Measurements from ENCODE around the gene FHOD1. TPM values are rescaled to one million over a fixed set of nuclear protein-coding genes. Genes with fewer than 3 reads are reported as not detected.

The FHOD1 gene
- total and polyA plus RNA-seq, 2 of the 4 experiments (the other 2 are of a cell fraction) = 13.8 to 64.0 TPM

DNA sequence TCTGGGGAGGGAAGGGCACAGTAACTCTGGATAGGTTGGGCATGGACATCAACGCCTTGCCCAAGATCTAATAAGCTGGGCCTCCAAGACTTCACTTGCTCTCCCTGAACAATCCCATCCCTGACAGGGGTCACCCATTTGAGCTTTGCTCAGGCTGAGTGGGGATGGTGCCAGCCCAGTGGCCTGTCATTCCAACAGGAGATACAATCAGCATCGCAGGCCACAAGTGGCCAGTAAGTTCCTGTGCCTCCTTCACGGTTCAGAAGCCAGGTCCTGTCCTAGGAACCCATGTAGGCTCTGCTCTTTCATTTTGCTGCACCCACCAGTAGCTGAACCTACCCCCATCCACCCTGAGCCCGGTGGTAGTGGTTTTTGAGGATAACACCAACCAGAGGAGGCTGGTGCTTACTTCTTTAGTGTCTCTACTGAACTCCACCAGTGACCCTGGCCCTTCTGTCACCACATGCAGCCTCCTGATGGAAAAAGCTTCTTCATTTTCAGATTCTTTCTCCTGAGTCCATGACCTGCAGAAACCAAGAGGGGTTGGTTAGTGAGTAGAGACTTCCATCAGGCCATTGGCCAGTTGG is 47.0 kb upstream of the FHOD1 start:
- Histone ChIP-seq H3K4ac (ENCODE audit: low read depth, low read length) (peak overlapping the region; percentile 30), H2AK9ac (replicated peaks; ENCODE audit: low read depth, low read length, poor library complexity) (peak overlapping the region; percentile 56), H3K4me2 (ENCODE audit: low read depth, low read length) (no peak overlapping the region), H2BK15ac (ENCODE audit: low read depth, low read length) (peak overlapping the region; percentile 49; the same call in 2 of the 3 replicates), H2AFZ (replicated peaks; ENCODE audit: low read length, poor library complexity) (no peak overlapping the region), H4K20me1 (ENCODE audit: insufficient read depth, low read length) (no peaks in the 10 kb centered on the region; the same call in 1 of the 2 replicates), H2BK120ac (ENCODE audit: low read depth, low read length) (peak overlapping the region; percentile 0), H3K56ac (ENCODE audit: extremely low read depth, insufficient read depth, low read length) (no peak overlapping the region), H4K5ac (ENCODE audit: low read depth, low read length) (0 out of 2 replicates have a peak overlapping the region, but pooled peaks have one; percentile 8), H3K14ac (replicated peaks; ENCODE audit: low read depth, low read length) (peak overlapping the region; percentile 33), H4K91ac (ENCODE audit: insufficient read depth, low read depth, low read length) (0 out of 2 replicates have a peak overlapping the region, but pooled peaks have one; percentile 51), H2AK5ac (ENCODE audit: low read depth, low read length) (peak overlapping the region; percentile 66; the same call in 1 of the 2 replicates), H3K27ac (ENCODE audit: insufficient read depth, low read length) (no peak overlapping the region), H3K18ac (ENCODE audit: low read depth, low read length) (peak overlapping the region; percentile 19; the same call in 1 of the 2 replicates), H3K4me3 (ENCODE audit: insufficient read depth, low read depth, low read length) (no peak overlapping the region), H3K9me1 (ENCODE audit: insufficient read depth, low read length) (peaks cover 26% of the 10 kb centered on the region), H3K36me3 (ENCODE audit: control insufficient read depth, insufficient read depth, low read length) (no peaks in the 10 kb centered on the region), H4K8ac (ENCODE audit: low read depth in 2 of 2, low read length in 2 of 2) (no peak overlapping the region), H3K9me3 (ENCODE audit: control insufficient read depth, insufficient read depth, low read length) (no peaks in the 10 kb centered on the region), H3K79me1 (ENCODE audit: low read depth in 1 of 2, low read length in 2 of 2) (no peaks in the 10 kb centered on the region), H3K4me1 (ENCODE audit: control insufficient read depth, insufficient read depth, low read length) (peaks cover 31% of the 10 kb centered on the region), H3K23ac (ENCODE audit: low read depth, low read length) (0 out of 2 replicates have a peak overlapping the region, but pooled peaks have one; percentile 24), H2BK5ac (ENCODE audit: low read depth, low read length, poor library complexity, severe bottlenecking) (no peak overlapping the region), H3K27me3 (ENCODE audit: control insufficient read depth, insufficient read depth, low read length) (no peaks in the 10 kb centered on the region), H2BK20ac (ENCODE audit: low read depth, low read length) (peak overlapping the region; percentile 77), H3K9ac (ENCODE audit: low read depth, low read length) (no peak overlapping the region)
- POLR2A ChIA-PET (ENCODE audit: unreplicated experiment) = no interaction called here
- intact Hi-C loops (cut with micrococcal nuclease) = no loop called here
- no peak for ATAC-seq (ENCODE audit: low read depth)
- CTCF ChIA-PET = interaction anchor here (0.5 kb wide), 1 partner anchor 38 kb away, joined by 3 read pairs; no protein-coding TSS in a partner anchor
- in situ Hi-C loops (cut with MboI; ENCODE audit: low sequenced_read_pairs) = no loop called here
- no CpG with 5 or more reads among the region's 4 CpGs for WGBS, 2 experiments (ENCODE audit: extremely low coverage in 2 of 2, insufficient read length in 1 of 2)
- dilution Hi-C loops (cut with HindIII; ENCODE audit: low sequenced_read_pairs, unreplicated experiment) = no loop called here
- no peak for DNase-seq
- TF ChIP-seq NFE2L2 (IDR thresholded peaks at IDR 0.05; ENCODE audit: low read depth, low read length) (no peak), CEBPB (IDR thresholded peaks at IDR 0.05; ENCODE audit: low read depth, low read length) (no peak), RCOR1 (IDR thresholded peaks at IDR 0.05; ENCODE audit: insufficient replicate concordance, low read length) (no peak), MXI1 (IDR thresholded peaks at IDR 0.05; ENCODE audit: borderline replicate concordance, low read depth, low read length) (no peak), RAD21 (IDR thresholded peaks at IDR 0.05; ENCODE audit: low read length) (no peak), POLR2A (IDR thresholded peaks at IDR 0.05; ENCODE audit: low read depth, low read length) (no peak), BHLHE40 (IDR thresholded peaks at IDR 0.05; ENCODE audit: low read depth, low read length) (no peak), RFX5 (IDR thresholded peaks at IDR 0.05; ENCODE audit: low read depth, low read length) (no peak), SMC3 (IDR thresholded peaks at IDR 0.05; ENCODE audit: low read depth, low read length) (no peak), CHD1 (IDR thresholded peaks at IDR 0.05; ENCODE audit: low read depth, low read length) (no peak)
- TF ChIP-seq, protein P1, sequence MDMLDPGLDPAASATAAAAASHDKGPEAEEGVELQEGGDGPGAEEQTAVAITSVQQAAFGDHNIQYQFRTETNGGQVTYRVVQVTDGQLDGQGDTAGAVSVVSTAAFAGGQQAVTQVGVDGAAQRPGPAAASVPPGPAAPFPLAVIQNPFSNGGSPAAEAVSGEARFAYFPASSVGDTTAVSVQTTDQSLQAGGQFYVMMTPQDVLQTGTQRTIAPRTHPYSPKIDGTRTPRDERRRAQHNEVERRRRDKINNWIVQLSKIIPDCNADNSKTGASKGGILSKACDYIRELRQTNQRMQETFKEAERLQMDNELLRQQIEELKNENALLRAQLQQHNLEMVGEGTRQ (IDR thresholded peaks at IDR 0.05; ENCODE audit: low read depth, low read length) = no peak
- TF ChIP-seq, protein P2, sequence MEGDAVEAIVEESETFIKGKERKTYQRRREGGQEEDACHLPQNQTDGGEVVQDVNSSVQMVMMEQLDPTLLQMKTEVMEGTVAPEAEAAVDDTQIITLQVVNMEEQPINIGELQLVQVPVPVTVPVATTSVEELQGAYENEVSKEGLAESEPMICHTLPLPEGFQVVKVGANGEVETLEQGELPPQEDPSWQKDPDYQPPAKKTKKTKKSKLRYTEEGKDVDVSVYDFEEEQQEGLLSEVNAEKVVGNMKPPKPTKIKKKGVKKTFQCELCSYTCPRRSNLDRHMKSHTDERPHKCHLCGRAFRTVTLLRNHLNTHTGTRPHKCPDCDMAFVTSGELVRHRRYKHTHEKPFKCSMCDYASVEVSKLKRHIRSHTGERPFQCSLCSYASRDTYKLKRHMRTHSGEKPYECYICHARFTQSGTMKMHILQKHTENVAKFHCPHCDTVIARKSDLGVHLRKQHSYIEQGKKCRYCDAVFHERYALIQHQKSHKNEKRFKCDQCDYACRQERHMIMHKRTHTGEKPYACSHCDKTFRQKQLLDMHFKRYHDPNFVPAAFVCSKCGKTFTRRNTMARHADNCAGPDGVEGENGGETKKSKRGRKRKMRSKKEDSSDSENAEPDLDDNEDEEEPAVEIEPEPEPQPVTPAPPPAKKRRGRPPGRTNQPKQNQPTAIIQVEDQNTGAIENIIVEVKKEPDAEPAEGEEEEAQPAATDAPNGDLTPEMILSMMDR (conservative IDR thresholded peaks at IDR 0.05; ENCODE audit: low read depth, low read length) = no peak
- TF ChIP-seq, protein P3, sequence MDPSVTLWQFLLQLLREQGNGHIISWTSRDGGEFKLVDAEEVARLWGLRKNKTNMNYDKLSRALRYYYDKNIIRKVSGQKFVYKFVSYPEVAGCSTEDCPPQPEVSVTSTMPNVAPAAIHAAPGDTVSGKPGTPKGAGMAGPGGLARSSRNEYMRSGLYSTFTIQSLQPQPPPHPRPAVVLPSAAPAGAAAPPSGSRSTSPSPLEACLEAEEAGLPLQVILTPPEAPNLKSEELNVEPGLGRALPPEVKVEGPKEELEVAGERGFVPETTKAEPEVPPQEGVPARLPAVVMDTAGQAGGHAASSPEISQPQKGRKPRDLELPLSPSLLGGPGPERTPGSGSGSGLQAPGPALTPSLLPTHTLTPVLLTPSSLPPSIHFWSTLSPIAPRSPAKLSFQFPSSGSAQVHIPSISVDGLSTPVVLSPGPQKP (IDR thresholded peaks at IDR 0.05; ENCODE audit: borderline replicate concordance, low read depth, low read length) = no peak
- BruUV-seq (replicated peaks) = no TSS peak
